GM19324 (cell line): ENCODE measurements around the gene KLC1.

Experiments used
- ATAC-seq: cut with Tn5 transposase; IDR thresholded peaks from one replicate; pipeline ENCODE4 v1.9.1; 2021; ENCODE audit warnings: mild to moderate bottlenecking, moderate library complexity; ENCODE audit not compliant: unreplicated experiment, low FRiP score

Gene KLC1

DNA sequence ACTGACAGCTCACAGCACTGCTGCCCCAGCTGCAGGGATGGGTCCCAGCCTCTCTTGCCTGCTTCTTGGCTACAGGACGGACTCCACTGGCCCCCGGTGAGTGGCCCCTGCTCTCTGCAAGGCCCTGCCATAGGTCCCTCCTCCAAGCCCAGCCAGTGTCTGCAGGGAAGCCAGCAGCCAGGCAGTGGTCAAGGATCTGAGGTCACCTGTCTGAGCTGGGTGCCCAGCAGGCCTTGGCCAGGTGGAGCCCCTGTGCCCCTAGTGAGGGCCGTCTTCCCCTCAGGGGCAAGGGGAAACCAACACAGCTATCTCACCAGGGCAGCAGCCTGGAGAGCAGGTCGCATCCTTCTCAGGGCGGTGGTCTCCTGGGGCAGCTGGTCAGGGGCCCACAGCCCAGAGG is 73.1 kb downstream of the KLC1 start:
- no peak for ATAC-seq

DNA sequence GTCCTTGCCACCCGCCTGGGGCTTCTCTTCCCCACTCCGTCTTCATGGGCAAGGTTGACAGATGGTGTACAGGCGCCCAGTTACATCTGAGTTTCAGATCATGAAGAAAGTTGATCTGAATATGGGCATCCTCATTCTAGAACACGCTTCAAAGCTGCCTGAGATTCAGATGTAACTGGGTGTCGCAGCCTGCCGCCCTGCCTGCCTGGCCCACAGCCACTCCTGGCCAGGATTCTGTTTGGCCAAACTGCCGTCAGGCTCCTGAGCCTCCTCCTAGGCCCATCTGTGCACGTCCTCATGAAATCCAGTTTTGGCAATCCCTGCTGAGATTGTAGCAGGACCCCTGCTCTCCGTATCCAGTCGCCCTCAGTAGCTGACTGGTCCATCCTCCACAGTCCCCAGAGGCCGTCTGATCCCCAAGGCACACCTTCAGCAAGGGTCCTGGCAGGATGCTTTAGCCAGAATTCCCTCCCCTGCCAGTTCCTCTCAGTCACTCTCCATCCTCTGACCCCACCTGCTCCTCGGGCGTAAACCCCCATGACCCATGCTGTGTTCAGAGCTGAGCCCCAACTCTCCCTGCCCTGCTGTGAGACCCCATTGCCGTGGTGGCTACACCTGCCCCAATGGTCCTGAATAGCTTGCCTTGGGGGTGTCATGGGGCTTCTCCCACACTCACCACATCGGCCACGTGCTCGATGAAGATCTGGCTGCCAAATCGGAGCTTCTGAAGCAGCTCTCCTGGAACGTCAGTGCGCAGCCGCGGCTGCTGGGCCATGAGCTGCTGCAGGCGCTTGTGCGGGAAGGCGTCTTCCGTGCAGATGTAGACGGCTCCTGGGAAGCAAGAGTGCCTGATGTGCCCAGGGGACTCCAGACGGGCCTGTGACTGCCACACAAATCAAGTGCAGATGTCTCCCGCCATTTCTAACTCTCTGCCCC is 73.8 kb downstream of the KLC1 start:
- ATAC-seq, result no peak

DNA sequence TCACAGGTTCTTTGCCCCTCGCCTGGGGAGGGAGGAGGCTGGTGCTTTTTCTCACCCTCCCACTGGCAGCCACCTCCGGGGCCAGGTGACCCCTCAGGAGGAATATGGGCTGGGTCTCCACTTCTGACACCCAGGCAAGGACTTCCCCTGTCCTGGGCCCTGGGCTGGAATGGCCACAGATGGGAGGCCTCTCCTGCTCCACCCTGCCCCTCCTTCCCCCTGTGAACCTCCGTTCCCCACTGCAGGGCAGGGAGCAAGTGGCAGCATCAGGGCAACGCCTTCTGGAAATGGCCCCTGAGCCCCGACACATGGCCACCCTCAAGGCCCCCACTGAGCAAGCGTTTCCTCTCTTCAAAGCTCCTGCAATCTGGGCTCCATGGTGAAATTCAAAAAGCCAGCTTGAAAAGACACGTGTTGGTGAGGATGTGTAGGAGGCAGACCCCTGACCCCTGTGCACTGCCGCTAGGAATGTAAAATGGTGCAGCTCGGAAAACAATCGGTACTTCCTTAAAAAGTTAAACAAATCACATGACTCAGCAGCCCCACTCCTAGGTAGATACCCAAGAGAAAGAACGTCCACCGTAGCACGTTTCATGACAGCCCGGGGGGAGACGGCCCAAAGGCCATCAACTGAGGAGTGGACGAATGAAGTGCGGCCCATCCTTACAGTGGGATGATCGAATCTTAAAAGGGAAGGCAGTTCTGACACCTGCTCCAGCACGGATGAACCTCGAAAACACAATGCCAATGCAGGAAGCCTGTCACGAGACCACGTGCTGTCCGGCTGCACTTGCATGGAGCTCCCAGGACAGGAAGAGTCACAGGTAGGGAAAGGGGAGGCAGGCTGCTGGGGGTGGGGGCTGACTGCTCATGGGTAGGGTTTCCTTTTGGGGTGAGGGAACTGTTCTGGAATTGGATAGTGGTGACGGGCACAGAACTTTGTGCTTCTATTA is 74.7 kb downstream of the KLC1 start:
- no peak for ATAC-seq

DNA sequence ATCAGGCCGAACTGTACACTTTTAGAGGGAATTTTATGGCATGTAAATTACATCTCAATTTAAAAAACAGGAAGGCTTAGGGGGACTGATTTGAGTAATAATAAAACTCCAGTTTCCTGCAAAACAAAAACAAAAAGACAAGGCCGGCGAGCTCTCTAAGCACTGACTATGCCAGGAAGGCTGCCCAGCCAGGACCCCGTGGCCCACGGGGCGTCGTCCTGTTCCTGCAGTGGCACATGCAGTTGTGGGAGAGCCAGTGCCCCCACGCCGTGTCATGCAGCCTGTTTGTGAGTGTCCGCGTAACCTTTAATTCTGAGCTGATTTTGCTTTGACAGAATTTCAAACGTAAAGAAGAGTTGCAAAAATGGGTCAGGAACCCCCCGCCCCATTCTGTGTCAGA is 75.7 kb downstream of the KLC1 start:
- ATAC-seq, result no peak

DNA sequence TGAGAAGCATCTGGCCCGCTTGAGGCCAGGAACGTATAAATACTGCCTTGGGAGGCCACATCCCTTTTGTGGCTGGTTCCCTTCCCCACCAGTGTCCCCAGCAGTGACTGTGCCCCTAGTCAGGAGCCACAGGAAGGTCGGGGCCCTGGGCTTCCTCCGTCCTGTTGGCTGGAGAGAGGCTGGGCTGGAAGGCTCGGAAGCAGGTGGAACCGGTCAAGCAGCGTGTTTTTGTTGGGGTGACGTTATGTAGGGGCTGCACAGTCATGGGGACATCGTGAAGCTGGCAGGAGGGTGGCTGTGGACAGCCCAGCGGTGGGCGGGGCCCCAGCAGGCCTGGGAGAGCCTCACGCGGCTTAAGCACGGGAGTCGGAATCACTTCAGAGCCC is 76.1 kb downstream of the KLC1 start:
- ATAC-seq, result no peak

DNA sequence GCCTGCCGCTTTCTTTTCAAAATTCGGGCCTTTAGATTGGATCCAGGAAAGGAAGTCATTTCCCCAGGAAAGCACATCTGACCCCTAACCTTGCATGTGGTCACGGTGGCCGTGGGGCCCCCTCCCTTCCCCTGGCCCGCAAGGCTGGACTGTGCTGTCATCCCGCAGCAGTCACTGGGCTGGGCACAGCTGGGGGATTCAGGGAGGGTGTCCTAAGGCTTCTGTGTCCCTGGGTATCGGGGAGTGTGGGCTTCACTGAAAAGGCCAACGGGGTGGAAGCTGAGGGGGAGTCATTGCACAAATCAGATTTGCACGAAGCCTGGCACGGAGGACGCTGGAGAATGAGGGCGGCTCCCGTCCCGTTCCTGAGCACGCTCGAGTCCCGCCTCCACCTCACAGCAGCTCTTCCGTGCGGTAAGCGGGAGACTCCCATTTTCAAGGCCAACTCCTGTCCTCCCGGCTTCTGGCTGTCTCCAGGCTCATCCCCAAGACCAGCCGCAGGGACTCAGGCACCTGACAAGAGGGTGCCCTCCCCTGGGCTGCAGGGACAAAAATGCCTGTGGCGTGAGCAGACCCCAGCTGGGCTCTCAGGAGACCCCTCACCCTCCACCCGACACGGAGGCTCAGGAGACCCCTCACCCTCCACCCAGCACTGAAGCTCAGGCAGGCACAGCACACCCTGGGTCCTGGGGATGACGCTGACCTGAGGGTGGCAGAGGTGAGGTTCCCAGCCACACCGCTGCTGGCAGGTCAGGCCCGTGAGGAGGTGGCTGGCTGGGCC is 76.7 kb downstream of the KLC1 start:
- no peak for ATAC-seq

DNA sequence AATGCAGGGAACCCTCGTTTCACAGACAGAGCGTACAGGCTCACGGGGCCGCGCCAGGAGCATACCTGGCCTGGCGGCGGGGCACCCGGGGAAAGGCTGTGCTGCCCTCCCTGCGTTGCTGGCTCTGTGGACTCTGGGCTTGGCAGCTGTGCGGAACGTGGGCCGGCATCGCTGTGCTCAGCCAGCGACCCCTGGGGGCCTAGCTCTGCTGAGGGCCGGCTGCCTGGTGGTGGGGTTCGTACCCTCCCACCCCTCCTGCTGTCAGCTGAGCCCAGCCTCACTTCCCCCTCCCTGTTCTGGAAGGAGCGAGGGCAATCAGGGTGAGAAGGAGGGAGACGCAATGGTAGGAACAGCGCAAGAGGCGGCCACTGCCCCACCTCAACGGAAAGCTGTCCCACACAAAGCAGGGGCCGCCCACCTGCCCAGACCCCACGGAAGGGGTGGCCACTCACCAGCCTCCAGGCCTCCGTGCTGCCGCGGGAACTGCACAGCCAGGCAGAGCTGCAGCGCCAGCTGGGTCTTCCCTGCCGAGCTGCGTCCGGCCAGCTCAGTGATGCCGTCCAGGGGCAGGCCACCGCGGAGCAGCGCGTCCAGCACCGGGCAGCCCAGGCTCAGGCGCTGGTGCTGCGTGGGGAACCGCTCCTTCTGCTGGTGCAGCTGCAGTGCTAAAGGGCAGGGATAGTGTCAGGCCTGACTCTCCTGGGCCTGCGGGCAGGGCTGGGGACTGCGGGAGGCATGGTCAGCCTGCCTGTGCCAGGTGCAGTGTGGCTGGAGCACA is 77.7 kb downstream of the KLC1 start:
- ATAC-seq, result no peak

DNA sequence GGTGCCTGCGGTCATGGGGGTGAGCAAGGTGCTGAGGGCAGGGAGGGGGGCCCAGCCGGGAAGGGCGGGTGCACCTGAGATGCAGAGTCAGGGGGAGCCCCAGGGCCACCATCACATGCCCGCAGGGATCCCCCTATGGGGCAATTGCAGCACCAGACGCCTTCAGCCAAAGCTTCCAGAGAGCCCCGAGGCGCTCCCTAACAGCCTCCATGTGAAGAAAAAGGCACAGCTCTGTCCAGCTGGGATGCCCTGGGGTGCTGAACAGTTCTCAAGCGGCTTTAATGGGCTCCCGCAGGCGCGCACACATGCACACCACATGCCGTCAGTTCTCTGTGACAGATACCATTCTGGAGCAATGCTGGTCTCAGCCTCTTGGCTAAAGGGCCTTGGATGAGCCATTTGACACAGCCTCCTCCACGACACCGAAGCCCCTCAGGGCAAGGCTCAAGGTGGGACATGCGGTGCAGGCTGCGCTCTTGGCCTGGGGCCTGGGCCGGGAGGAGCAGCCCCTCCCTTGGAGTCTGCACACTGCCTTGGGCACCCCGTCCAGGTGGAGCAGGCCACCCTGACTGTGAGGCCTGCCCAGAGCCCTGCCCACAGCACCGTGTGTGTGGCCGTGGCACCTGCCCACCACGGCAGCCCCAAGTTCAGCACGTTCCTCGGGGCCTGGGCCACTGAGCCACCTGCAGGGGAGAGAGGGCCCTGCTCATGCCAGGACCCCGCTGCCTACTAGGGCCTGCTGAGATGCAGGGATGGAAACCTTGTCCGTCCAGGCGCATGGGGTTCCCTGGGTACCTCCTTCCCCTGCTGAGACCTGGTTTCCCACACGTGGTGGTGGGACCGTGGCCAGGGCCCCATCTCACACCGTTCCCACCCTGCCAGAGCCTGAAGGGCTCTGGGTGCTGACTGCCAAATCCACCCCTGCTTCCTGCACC is 78.6 kb downstream of the KLC1 start:
- no peak for ATAC-seq

DNA sequence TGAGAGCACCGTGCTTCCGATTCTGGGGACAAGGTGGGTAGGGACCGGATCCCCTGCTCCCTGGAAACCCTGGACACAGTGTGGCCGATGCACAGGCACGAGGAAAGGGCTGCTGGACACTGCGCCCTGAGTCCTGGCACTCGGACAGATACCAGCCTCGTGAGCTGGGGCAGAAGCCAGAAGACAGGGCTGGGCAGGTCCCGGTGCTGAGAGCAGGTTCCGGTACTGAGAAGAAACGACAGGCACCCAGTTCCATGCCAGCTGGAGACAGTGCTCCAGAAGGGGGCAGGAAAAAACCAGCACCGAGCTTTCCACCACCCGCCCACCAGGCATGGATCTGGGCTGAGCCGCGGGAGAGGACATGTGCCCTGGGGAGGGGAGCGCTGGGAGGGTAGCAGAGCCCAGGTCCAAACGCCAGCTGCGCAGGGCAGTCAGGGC is 79.8 kb downstream of the KLC1 start:
- no peak for ATAC-seq

DNA sequence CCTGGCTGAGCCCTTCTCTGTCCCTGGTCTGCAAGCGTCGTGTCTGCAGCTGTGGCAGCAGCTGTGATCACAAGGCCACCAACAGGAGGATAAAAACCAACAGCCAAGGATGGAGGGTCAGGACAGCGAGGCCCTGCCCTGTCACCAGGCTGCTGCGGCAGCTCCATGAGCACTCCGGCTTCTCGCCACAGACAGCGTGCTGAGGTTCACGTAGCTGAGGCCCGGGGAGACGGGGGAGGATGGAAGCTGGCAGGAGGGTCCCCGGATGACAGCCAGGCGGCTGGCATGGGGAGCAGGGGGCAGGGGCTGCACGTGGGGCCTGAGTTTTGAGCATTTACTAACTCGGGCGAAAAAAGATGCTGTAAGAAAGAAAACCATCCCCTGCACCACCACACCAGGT is 80.8 kb downstream of the KLC1 start:
- ATAC-seq, result no peak

DNA sequence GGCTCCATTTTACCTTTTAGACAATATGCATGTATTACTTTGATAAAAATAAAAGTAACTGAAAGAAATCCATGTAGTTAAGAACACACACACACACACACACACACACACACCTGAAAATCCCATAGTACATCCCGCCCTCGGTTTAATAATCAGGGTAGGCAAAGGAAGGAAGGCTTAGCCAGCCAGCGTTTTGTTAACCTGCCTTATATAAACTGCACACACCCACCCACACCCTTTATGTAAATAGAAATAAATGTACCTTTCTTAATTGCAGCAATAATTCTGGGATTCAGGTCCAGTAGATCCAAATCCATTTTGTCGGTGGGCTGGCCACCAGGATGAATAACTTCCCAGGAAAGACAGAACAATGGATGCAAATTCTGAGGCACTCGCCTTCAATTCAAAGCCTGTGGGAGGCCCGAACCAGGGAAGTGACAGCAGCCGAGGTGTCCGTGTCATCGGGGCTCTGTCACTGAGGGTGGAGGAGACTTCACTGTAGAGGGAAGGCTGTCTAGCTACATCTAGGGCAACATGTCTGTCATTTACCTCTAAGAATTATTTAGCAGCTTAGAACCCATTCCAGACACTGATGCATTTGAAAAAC is 81.9 kb downstream of the KLC1 start:
- ATAC-seq, result no peak

DNA sequence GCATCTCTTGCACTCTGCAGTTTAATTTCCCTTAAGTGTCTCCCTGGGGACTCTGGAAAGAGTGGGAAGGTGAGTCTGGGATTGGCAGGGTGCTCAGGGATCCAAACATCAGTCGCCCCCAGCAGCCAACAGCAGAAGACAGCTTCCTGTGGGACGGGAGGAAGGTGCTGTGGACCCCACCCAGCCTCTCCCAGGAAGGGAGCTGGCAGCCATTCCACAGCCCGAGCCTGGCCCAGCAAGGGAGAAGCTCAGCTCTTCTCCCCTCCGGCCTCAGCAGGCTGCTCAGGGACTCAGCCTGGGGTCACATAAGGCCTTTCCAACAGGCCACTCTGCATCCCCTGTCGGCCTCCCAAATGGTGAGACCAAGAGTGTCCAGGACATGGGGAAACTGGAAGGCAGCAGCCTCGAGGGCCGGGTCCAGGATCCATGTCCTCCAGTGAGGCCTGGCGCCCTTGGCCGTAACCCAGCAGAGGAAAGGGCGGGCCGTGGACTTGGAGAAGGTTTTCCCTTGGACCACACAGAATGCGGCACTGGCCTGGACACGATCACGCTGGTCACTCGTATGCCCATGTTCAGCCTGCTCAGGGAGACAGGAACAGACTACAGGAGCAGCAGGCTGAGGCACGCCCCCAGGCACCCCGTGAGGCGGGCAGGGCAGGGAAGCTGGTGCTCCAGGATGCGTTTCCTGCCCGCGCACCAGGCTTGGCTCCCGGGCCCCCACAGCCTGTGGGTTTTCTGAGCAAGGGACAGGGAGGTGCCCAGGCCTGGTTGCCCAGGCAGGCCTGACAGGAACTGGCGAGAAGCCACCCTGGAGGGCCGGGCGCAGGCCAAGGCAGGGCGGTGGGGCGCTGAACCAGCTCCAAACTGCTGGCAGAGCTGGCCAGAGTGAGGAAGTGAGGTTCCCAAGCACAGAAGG is 82.8 kb downstream of the KLC1 start:
- ATAC-seq, result no peak

DNA sequence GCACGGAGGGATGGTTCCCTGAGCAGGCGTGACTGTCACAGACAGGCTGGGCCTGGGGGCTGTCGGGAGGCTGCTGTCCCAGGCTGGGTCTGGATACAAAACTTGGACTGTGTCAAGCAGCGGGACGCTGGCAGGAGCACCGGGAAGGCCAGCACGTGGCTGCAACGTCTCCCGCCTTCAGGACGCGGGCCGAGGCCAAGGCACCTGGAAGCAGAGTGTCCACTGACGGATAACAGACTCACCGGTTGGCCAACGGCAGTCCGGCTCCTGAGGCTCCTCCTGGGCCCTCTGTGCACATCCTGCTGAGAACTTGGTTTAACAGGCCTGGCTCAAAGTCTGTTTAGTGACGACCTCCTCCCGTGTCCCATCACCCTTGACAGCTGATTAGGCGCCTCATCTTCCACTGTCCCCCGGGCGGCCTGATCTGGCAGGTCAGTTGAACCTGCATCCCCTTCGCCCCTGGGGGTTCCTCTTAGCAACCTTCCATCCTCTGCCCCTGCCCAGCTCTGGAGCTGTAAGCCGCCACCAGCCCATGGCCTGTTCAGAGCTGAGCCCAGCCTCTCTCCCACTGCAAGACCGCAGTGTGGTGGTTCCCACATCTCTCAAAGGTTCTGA is 83.7 kb downstream of the KLC1 start:
- ATAC-seq, result no peak

DNA sequence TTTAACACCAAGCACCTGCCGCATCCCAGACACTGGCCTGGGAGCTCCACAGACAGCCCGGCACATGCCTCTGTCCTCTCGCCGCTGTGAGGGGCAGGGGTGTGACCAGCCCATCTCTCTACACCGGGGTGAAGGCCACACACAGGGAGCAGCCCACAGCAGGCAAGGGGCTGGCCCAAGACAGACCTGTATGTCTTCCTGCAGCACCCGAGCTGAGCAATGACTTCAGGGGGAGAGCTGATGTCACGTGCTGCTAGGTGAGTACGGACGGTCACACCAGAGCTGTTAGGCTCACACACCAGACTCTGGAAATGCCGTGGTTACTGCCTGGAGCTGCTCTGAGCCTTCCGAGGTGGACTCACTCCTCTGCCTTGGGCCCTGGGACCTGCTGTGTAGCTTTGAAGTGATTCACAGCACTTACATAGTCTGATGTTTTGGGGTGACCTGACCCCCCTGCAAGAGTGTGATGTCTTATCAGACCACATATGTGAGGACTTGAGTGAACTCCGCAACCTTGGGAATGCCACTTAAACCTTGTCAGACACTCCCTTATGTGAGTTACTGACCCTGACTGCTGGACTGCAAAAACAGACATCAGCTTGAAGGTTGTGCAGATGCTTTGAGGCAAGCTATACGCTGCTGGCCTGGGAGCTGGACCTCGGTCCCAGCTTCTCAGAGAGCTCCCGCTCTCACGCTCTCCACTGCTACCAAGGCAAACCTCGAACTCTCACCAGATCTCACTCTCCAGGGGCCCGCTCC is 84.5 kb downstream of the KLC1 start:
- ATAC-seq, result no peak

DNA sequence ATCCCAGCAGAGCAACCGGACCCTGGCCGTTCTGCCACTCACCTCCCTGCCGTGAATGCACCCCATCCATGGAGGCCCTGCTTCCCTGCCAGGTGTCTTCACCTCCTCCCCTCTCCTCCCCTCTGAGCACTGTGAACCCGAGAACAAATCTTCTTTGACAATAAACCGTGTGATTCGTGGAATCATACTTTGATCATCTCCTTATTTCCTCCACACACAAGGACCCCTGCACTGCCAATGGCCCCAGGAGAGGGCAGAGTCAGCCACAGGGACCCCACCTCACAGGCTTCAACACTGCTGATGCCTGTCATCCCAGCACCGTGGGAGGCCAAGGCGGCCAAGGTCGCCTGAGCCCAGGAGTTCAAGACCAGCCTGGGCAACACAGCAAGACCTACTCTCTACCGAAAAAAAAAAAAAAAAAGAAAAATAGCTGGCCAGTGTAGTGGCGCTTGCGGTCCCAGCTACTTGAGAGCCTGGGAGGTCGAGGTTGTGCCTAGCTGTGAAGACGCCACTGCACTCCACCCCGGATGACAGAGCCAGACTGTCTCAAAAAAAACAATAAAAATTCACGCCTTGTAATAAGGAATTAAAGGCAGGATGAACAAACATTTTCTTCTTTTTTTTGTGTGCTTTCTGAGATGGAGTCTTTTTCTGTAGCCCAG is 85.2 kb downstream of the KLC1 start:
- ATAC-seq, result no peak
